Adrenal gland (tissue), 12 donors: Measurements from ENCODE around the gene METTL1. TPM values are rescaled to one million over a fixed set of nuclear protein-coding genes. Genes with fewer than 3 reads are reported as not detected.

Experiments used
- DNase-seq, 7 donors: peaks; one replicate each; pipeline ENCODE4 v3.0.0-alpha.2; 2019 to 2020
- H3K27ac ChIP-seq, 5 donors: fragments of 200-600 bp; sonication (generic) in 4 of 5; 1 replicate in 3 of 5; 2 replicates in 2 of 5; pipeline versions ENCODE4 v1.5.1 to v1.8.0; 2016 to 2020; ENCODE audit warnings: mild to moderate bottlenecking in 1 of 5
- H3K27me3 ChIP-seq: fragments of 200-600 bp; 2 replicates; pipeline ENCODE4 v1.8.0; 2021
- H3K36me3 ChIP-seq, 2 donors: fragments of 200-600 bp; replicated peaks in 1 of 2; 1 replicate in 1 of 2; 2 replicates in 1 of 2; pipeline versions ENCODE4 v1.5.1 to v1.8.0; 2018 to 2022
- H3K4me1 ChIP-seq, 2 donors: fragments of 200-600 bp; replicated peaks in 1 of 2; 1 replicate in 1 of 2; 2 replicates in 1 of 2; pipeline versions ENCODE4 v1.5.1 to v1.8.0; 2018 to 2021
- H3K4me3 ChIP-seq, 4 donors: fragments of 200-600 bp; sonication (generic) in 3 of 4; one replicate each; pipeline ENCODE4 v1.5.1; 2016 to 2018
- H3K9me3 ChIP-seq, 3 donors: fragments of 200-600 bp; sonication (generic) in 1 of 3; replicated peaks in 1 of 3; 1 replicate in 2 of 3; 2 replicates in 1 of 3; pipeline versions ENCODE4 v1.5.1 to v1.8.0; 2016 to 2021
- CTCF ChIP-seq, 6 experiments: fragments of 450-650 bp in 4 of 6; fragments of 200-600 bp in 2 of 6; sonication (generic) in 1 of 6; IDR thresholded peaks; 1 replicate in 5 of 6; 2 replicates in 1 of 6; pipeline versions ENCODE4 v1.5.1 to v1.8.0; 2016 to 2021; ENCODE audit warnings: antibody characterized with exemption in 6 of 6, mild to moderate bottlenecking in 2 of 6, moderate library complexity in 1 of 6
- POLR2A ChIP-seq, 2 donors: fragments of 450-650 bp; IDR thresholded peaks; one replicate each; pipeline ENCODE4 v1.6.1; 2017; ENCODE audit warnings: antibody characterized with exemption in 2 of 2, mild to moderate bottlenecking in 2 of 2, moderate library complexity in 1 of 2
- WGBS, 4 donors: extraction: QIAGEN DNeasy Blood & Tissue Kit in 2 of 4; methylation state at CpG; one replicate each; pipeline versions ENCODE4 v1.1.5 to v1.1.7; 2013 to 2017; 5-methylcytosine and 5-hydroxymethylcytosine counted together
- intact Hi-C, 2 donors: fragments of 100-400 bp; cut with DNase I; formaldehyde crosslinking; loops; one replicate each; pipeline versions ENCODE4 v1.14.1 to v1.15.0; 2022 to 2023
- polyA plus RNA-seq, 3 donors: library from polyadenylated mRNA; stranded (reverse); fragments of 200-250 nt in 2 of 3; fragments of 350-450 nt in 1 of 3; fragmentation: Illumina TruSeq in 1 of 3; extraction: RNeasy Lipid Tissue Mini Kit (QIAGEN cat#74804) in 1 of 3; gene quantifications; one replicate each; pipeline ENCODE4 v1.2.3, GENCODE V29; 2013 to 2014
- total RNA-seq, 9 donors: library from RNA; depleted of rRNA in 4 of 9; stranded (reverse); fragments of >200 nt in 4 of 9; fragments of 120-200 nt in 1 of 9; fragmentation: NEBNext Ultra II Directional in 1 of 9; extraction: Animal tissue kit (Norgen Biotek cat#: 25700) in 1 of 9; gene quantifications; one replicate each; pipeline versions ENCODE4 v1.1.0 to v1.2.4, GENCODE V29; 2013 to 2023
- donor health status: healthy with polysubstance abuse.
- donor health status: Bipolar disorder and iron deficiency.
- donor health status: DM: yes; HTN: yes; CAD: no.
- donor health status: DM: no; HTN: no; CAD: no.
- donor health status: DM: no; HTN: no; CAD: no.
- donor health status: DM: yes; HTN: yes; CAD: no.

Gene METTL1
- total and polyA plus RNA-seq, 12 donors, result 4.7 to 87.8 (median 28.0) TPM

GRCh38 chr12:57726151-57726883 is 45.6 kb downstream of the METTL1 start:
- intact Hi-C loops, result loop anchor here in 1 of 2 donors (5.0 kb wide), 1 partner anchor 46 kb away; the partner anchor contains the start of genes EEF1AKMT3 and METTL1
- H3K9me3 ChIP-seq, result no peaks in the 10 kb centered on the region
- H3K36me3 ChIP-seq, result peaks cover 0 to 5% of the 10 kb centered on the region in 2 donors
- WGBS, 4 donors, result 11 to 41% (median 22%) methylated on average over 17 to 79 of the region's 79 CpGs
- TF ChIP-seq CTCF (IDR thresholded peaks at IDR 0.05), result peak; percentile 53 to 73 (median 65)
- TF ChIP-seq POLR2A (IDR thresholded peaks at IDR 0.05), result peak in 1 of 2 donors; percentile 25
- H3K27ac ChIP-seq, result peak overlapping the region in 2 of 5 donors; percentile 57 to 85
- peak overlapping the region in 3 of 4 donors; percentile 17 to 85 (median 40) for H3K4me3 ChIP-seq
- DNase-seq, result peak; percentile 78 to 92 (median 85)
- H3K4me1 ChIP-seq, result peaks cover 14 to 19% of the 10 kb centered on the region in 2 donors
- no peaks in the 10 kb centered on the region for H3K27me3 ChIP-seq

- Histone ChIP-seq H3K4me1 (peaks cover 14 to 19% of the 10 kb centered on the region in 2 donors), H3K36me3 (peaks cover 0 to 10% of the 10 kb centered on the region in 2 donors), H3K27ac (no peak overlapping the region), H3K9me3 (no peaks in the 10 kb centered on the region), H3K4me3 (peak overlapping the region in 1 of 4 donors; percentile 85), H3K27me3 (no peaks in the 10 kb centered on the region)
- TF ChIP-seq POLR2A (IDR thresholded peaks at IDR 0.05) (no peak), CTCF (IDR thresholded peaks at IDR 0.05) (no peak)
- DNase-seq, result no peak
- 0 to 14% (median 10%) methylated on average over 2 to 10 of the region's 10 CpGs for WGBS, 4 donors
- intact Hi-C loops, result loop anchor here in 1 of 2 donors (5.0 kb wide), 1 partner anchor 46 kb away; the partner anchor contains the start of genes EEF1AKMT3 and METTL1
Observed at GRCh38 chr12:57725851-57726150, 46.1 kb downstream of the METTL1 start.

- TF ChIP-seq CTCF (IDR thresholded peaks at IDR 0.05) (no peak), POLR2A (IDR thresholded peaks at IDR 0.05) (no peak)
- Histone ChIP-seq H3K27ac (no peak overlapping the region), H3K4me1 (peaks cover 14 to 19% of the 10 kb centered on the region in 2 donors), H3K27me3 (no peaks in the 10 kb centered on the region), H3K9me3 (no peaks in the 10 kb centered on the region), H3K4me3 (no peak overlapping the region), H3K36me3 (peaks cover 0 to 16% of the 10 kb centered on the region in 2 donors)
- DNase-seq, result peak in 2 of 7 donors; percentile 21 to 50
- 41 to 71% (median 51%) methylated on average over 5 to 11 of the region's 11 CpGs for WGBS, 4 donors
- intact Hi-C loops, result loop anchor here in 1 of 2 donors (5.0 kb wide), 1 partner anchor 47 kb away; the partner anchor contains the start of genes EEF1AKMT3 and METTL1
Observed at GRCh38 chr12:57724936-57725740, 46.8 kb downstream of the METTL1 start.
